Trophoblast cell (in vitro differentiated cells and primary cell): Measurements from ENCODE around the gene WWP2.
"Not testable (repeated sequence)": the region's sequence is repeated elsewhere in the genome, so short reads cannot be mapped to it uniquely, and the experiment has no call there.

Source experiments
- DNase-seq, 2 donors: peaks; one replicate each; pipeline ENCODE4 v3.0.0-alpha.2; 2016
- H2AFZ ChIP-seq: 2 replicates; pipeline ENCODE4 v1.6.1; 2013; ENCODE audit warnings: low read length, moderate library complexity, mild to moderate bottlenecking; ENCODE audit not compliant: insufficient read depth, poor library complexity
- H2AK5ac ChIP-seq: 2 replicates; pipeline ENCODE4 v1.6.1; 2013; ENCODE audit warnings: mild to moderate bottlenecking, low read length
- H2BK120ac ChIP-seq: 2 replicates; pipeline ENCODE4 v1.6.1; 2013; ENCODE audit warnings: low read length, mild to moderate bottlenecking, moderate library complexity; ENCODE audit not compliant: insufficient read depth, poor library complexity
- H2BK12ac ChIP-seq: 2 replicates; pipeline ENCODE4 v1.6.1; 2013; ENCODE audit warnings: mild to moderate bottlenecking, low read length, moderate library complexity
- H2BK5ac ChIP-seq: 2 replicates; pipeline ENCODE4 v1.6.1; 2013; ENCODE audit warnings: low read length, low read depth, moderate library complexity, mild to moderate bottlenecking; ENCODE audit not compliant: poor library complexity
- H3K14ac ChIP-seq: 2 replicates; pipeline ENCODE4 v1.6.1; 2013; ENCODE audit warnings: mild to moderate bottlenecking, low read length
- H3K18ac ChIP-seq: 2 replicates; pipeline ENCODE4 v1.6.1; 2013; ENCODE audit warnings: mild to moderate bottlenecking, low read length
- H3K23ac ChIP-seq: 2 replicates; pipeline ENCODE4 v1.6.1; 2013; ENCODE audit warnings: low read length
- H3K27ac ChIP-seq: 2 replicates; pipeline ENCODE4 v1.5.1; 2013; ENCODE audit warnings: low read depth, mild to moderate bottlenecking, inconsistent platforms, low read length, moderate library complexity
- H3K27me3 ChIP-seq: 2 replicates; pipeline ENCODE4 v1.6.1; 2013; ENCODE audit warnings: inconsistent platforms, mild to moderate bottlenecking, low read length, moderate library complexity; ENCODE audit not compliant: insufficient read depth
- H3K36me3 ChIP-seq, 2 experiments: 1 replicate in 1 of 2; 2 replicates in 1 of 2; pipeline ENCODE4 v1.6.1; 2013; ENCODE audit warnings: low read length in 2 of 2, mild to moderate bottlenecking in 2 of 2, moderate library complexity in 1 of 2; ENCODE audit not compliant: insufficient read depth in 2 of 2, control insufficient read depth in 1 of 2
- H3K4ac ChIP-seq: 2 replicates; pipeline ENCODE4 v1.6.1; 2013; ENCODE audit warnings: low read depth, mild to moderate bottlenecking, low read length, moderate library complexity
- H3K4me1 ChIP-seq, 2 experiments: 1 replicate in 1 of 2; 2 replicates in 1 of 2; pipeline ENCODE4 v1.6.1; 2013; ENCODE audit warnings: low read length in 2 of 2, mild to moderate bottlenecking in 2 of 2, moderate library complexity in 1 of 2; ENCODE audit not compliant: insufficient read depth in 2 of 2, control insufficient read depth in 1 of 2
- H3K4me2 ChIP-seq: 2 replicates; pipeline ENCODE4 v1.6.1; 2013; ENCODE audit warnings: inconsistent platforms, mild to moderate bottlenecking, low read length, moderate library complexity
- H3K4me3 ChIP-seq: 2 replicates; pipeline ENCODE4 v1.5.1; 2013; ENCODE audit warnings: mild to moderate bottlenecking, low read depth, low read length, inconsistent platforms
- H3K79me1 ChIP-seq: one replicate; pipeline ENCODE4 v1.6.1; 2013; ENCODE audit warnings: low read length
- H3K79me2 ChIP-seq: 2 replicates; pipeline ENCODE4 v1.6.1; 2013; ENCODE audit warnings: low read length, mild to moderate bottlenecking; ENCODE audit not compliant: control insufficient read depth, insufficient read depth, poor library complexity
- H3K9ac ChIP-seq: 2 replicates; pipeline ENCODE4 v1.6.1; 2013; ENCODE audit warnings: mild to moderate bottlenecking, low read length
- H3K9me3 ChIP-seq: 2 replicates; pipeline ENCODE4 v1.6.1; 2013; ENCODE audit warnings: low read depth, mild to moderate bottlenecking, control low read depth, inconsistent platforms, low read length; ENCODE audit not compliant: insufficient read depth
- H4K12ac ChIP-seq: 2 replicates; pipeline ENCODE4 v1.6.1; 2013; ENCODE audit warnings: low read depth, mild to moderate bottlenecking, low read length, moderate library complexity
- H4K8ac ChIP-seq: 2 replicates; pipeline ENCODE4 v1.6.1; 2013; ENCODE audit warnings: low read depth, mild to moderate bottlenecking, low read length, moderate library complexity
- H4K91ac ChIP-seq: one replicate; pipeline ENCODE4 v1.6.1; 2013; ENCODE audit warnings: low read depth, mild to moderate bottlenecking, low read length, moderate library complexity
- WGBS: extraction: QIAGEN DNeasy Blood & Tissue Kit; methylation state at CpG from one replicate; pipeline ENCODE4 v1.1.7; 2013; ENCODE audit warnings: missing lambda C conversion rate; ENCODE audit not compliant: insufficient read length, insufficient coverage; ENCODE audit errors: extremely low coverage; 5-methylcytosine and 5-hydroxymethylcytosine counted together

WWP2 gene

GRCh38 chr16:69806776-69807175, 44.6 kb downstream of the WWP2 start:
- not testable (repeated sequence) for H4K91ac ChIP-seq, H3K27me3 ChIP-seq, H4K8ac ChIP-seq, H3K23ac ChIP-seq, H3K4ac ChIP-seq, H2BK12ac ChIP-seq, H2BK5ac ChIP-seq, H3K79me1 ChIP-seq, H3K4me2 ChIP-seq, H3K36me3 ChIP-seq, H3K14ac ChIP-seq, H3K27ac ChIP-seq, H3K9me3 ChIP-seq, H2AFZ ChIP-seq, H2AK5ac ChIP-seq, DNase-seq, H3K79me2 ChIP-seq, H3K18ac ChIP-seq, H2BK120ac ChIP-seq, H3K4me3 ChIP-seq, H3K9ac ChIP-seq, H4K12ac ChIP-seq, H3K4me1 ChIP-seq

GRCh38 chr16:69812688-69813014, 50.5 kb downstream of the WWP2 start:
- no peaks in the 10 kb centered on the region for H3K36me3 ChIP-seq
- H3K4me3 ChIP-seq, result no peak overlapping the region
- no peak overlapping the region for H3K27ac ChIP-seq
- no peak overlapping the region for H3K14ac ChIP-seq
- H4K91ac ChIP-seq, result no peak overlapping the region
- H3K27me3 ChIP-seq, result no peaks in the 10 kb centered on the region
- H3K9ac ChIP-seq, result no peak overlapping the region
- H3K23ac ChIP-seq, result no peak overlapping the region
- no peaks in the 10 kb centered on the region for H3K4me1 ChIP-seq
- H2AFZ ChIP-seq, result no peak overlapping the region
- H3K9me3 ChIP-seq, result peaks cover 2% of the 10 kb centered on the region
- WGBS, result no CpG with 5 or more reads among the region's 2 CpGs
- H3K79me1 ChIP-seq, result no peaks in the 10 kb centered on the region
- no peak overlapping the region for H3K4ac ChIP-seq
- H3K79me2 ChIP-seq, result no peaks in the 10 kb centered on the region
- H4K8ac ChIP-seq, result no peak overlapping the region
- H2AK5ac ChIP-seq, result no peak overlapping the region
- no peak overlapping the region for H3K18ac ChIP-seq
- no peak for DNase-seq
- H4K12ac ChIP-seq, result no peak overlapping the region
- H2BK120ac ChIP-seq, result no peak overlapping the region
- no peak overlapping the region for H3K4me2 ChIP-seq
- no peak overlapping the region for H2BK5ac ChIP-seq
- no peak overlapping the region for H2BK12ac ChIP-seq

DNA sequence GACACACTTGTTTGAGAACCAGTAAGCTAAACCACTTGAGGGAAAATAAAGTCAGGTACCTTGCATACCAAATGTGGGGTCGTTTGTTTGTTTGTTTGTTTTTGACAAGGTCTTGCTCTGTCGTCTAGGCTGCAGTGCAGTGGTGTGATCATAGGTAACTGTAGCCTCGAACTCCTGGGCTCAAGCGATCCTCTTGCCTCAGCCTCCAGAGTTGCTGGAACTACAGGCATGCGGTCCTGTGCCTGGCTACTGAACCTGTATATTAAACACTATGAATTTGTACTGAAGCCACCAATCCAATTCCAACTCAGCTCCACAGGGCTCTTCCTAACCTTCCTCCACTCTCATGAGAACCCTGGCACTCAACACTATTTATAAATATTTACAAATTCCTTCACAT, 51.9 kb downstream of the WWP2 start:
- no peak for DNase-seq
- H3K9me3 ChIP-seq, result peaks cover 2% of the 10 kb centered on the region
- H4K91ac ChIP-seq, result no peak overlapping the region
- no peaks in the 10 kb centered on the region for H3K36me3 ChIP-seq
- H2AK5ac ChIP-seq, result no peak overlapping the region
- H2AFZ ChIP-seq, result no peak overlapping the region
- H3K27me3 ChIP-seq, result no peaks in the 10 kb centered on the region
- H2BK120ac ChIP-seq, result no peak overlapping the region
- no peaks in the 10 kb centered on the region for H3K79me2 ChIP-seq
- no peak overlapping the region for H2BK5ac ChIP-seq
- H3K4me1 ChIP-seq, result no peaks in the 10 kb centered on the region
- no peak overlapping the region for H3K14ac ChIP-seq
- no peak overlapping the region for H4K12ac ChIP-seq
- no peak overlapping the region for H3K4ac ChIP-seq
- no peak overlapping the region for H3K27ac ChIP-seq
- no peak overlapping the region for H3K4me2 ChIP-seq
- H3K79me1 ChIP-seq, result no peaks in the 10 kb centered on the region
- no peak overlapping the region for H3K4me3 ChIP-seq
- H3K23ac ChIP-seq, result no peak overlapping the region
- no peak overlapping the region for H2BK12ac ChIP-seq
- no peak overlapping the region for H4K8ac ChIP-seq
- H3K9ac ChIP-seq, result no peak overlapping the region
- H3K18ac ChIP-seq, result no peak overlapping the region
- no CpG with 5 or more reads among the region's 5 CpGs for WGBS

DNA sequence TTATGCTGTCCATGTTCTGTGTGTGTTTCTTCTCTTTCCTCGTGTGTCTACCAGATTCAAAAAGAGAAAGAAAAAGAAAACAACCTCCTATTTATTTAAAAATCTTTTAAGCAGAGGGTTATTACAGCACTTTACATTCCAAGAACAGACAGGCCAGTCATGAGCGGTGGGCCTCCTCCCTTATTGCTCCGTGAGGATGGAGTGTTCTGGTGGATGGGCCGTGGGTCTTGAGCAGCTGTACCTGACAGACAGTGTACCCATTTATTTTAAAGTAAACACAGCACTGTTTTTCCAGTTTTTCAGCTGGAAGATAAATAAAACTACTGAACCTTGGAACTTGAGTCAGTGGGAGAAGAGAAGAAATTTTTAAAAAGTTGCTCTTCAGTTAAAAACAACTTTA, 52.4 kb downstream of the WWP2 start:
- Histone ChIP-seq H3K9me3 (peaks cover 2% of the 10 kb centered on the region), H3K9ac (no peak overlapping the region), H3K14ac (no peak overlapping the region), H3K18ac (no peak overlapping the region), H2BK5ac (no peak overlapping the region), H2BK12ac (no peak overlapping the region), H3K4me1 (no peaks in the 10 kb centered on the region), H3K23ac (no peak overlapping the region), H3K27ac (no peak overlapping the region), H3K4ac (no peak overlapping the region), H3K27me3 (no peaks in the 10 kb centered on the region), H2AK5ac (no peak overlapping the region), H3K36me3 (no peaks in the 10 kb centered on the region), H4K12ac (no peak overlapping the region), H4K8ac (no peak overlapping the region), H3K4me2 (no peak overlapping the region), H3K79me1 (no peaks in the 10 kb centered on the region), H4K91ac (no peak overlapping the region), H3K4me3 (no peak overlapping the region), H2AFZ (no peak overlapping the region), H2BK120ac (no peak overlapping the region), H3K79me2 (no peaks in the 10 kb centered on the region)
- DNase-seq, result no peak
- WGBS, result no CpG with 5 or more reads among the region's 4 CpGs
